Measurements from ENCODE around the gene IRAK2.

DNA sequence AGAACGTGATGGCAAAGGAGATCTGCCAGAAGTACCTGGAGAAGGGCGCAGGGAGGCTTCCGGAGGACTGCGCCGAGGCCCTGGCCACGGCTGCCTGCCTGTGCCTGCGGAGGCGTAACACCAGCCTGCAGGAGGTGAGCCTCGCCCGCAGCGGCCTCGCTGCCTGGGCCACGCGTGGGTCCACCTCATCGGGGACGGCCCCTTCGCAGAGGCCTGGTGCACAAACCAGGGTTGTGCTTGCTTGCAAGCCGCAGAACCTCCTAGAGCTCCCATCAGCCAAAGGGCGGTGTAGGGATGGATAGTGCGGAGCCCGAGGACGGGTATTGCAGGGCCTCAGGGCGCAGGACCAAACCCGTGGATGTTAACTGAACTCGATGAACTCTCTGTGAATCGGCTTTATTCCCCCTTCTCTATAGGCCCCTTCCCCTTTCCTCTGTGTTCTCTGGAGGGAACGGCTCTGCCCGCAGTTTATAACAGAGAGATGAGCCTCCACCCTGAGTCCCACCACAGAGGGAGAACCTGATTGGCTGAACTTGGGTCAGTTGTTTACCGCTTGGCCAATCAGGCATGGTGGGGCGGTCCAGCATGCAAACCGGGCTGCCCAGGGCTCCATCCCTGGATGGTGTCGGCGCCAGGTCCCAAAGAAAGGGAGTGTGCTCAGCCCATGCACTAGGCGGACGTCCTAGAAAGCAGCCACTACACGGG, 70.0 kb downstream of the IRAK2 start:
- no peak for TF ChIP-seq EZH2 (IDR thresholded peaks at IDR 0.05; ENCODE audit: insufficient read depth, poor library complexity, severe bottlenecking)
- TF ChIP-seq EZH2phosphoT487 (IDR thresholded peaks at IDR 0.05; ENCODE audit: insufficient read depth, low read depth) = no peak
